HepG2 (cell line): ENCODE data around the gene SENP5. TPM values are rescaled to one million over a fixed set of nuclear protein-coding genes. Genes with fewer than 3 reads are reported as not detected.

Experiments
- CHCHD3 ChIP-seq: sonication (generic); formaldehyde crosslinking; IDR thresholded peaks from 2 replicates; pipeline ENCODE4 v1.8.0; 2022; ENCODE audit warnings: mild to moderate bottlenecking, missing genetic modification reagents, moderate library complexity
- KDM4B ChIP-seq: sonication (generic); formaldehyde crosslinking; IDR thresholded peaks from 2 replicates; pipeline ENCODE4 v1.4.0; 2020; ENCODE audit warnings: missing genetic modification reagents
- NONO ChIP-seq, 2 experiments: fragments of 450-650 bp in 1 of 2; sonication (generic) in 1 of 2; formaldehyde crosslinking in 1 of 2; IDR thresholded peaks in 1 of 2; conservative IDR thresholded peaks in 1 of 2; 2 replicates each; pipeline versions ENCODE4 v1.6.1 to v1.8.0; 2017 to 2022; ENCODE audit warnings: mild to moderate bottlenecking in 1 of 2, missing genetic modification reagents in 1 of 2, moderate library complexity in 1 of 2
- ONECUT2 ChIP-seq: sonication (generic); formaldehyde crosslinking; IDR thresholded peaks from 2 replicates; pipeline ENCODE4 v1.4.0; 2020; ENCODE audit warnings: missing genetic modification reagents
- SIN3A ChIP-seq: IDR thresholded peaks from 2 replicates; pipeline ENCODE4 v1.6.1; 2011; ENCODE audit warnings: low read depth, mild to moderate bottlenecking, control low read depth, low read length, borderline replicate concordance
- SNAPC2 ChIP-seq: sonication (generic); formaldehyde crosslinking; IDR thresholded peaks from 2 replicates; pipeline ENCODE4 v1.8.1; 2022; ENCODE audit warnings: mild to moderate bottlenecking, missing genetic modification reagents
- SOX5 ChIP-seq: IDR thresholded peaks from 2 replicates; pipeline ENCODE4 v1.6.1; 2016; ENCODE audit warnings: borderline replicate concordance
- SP4 ChIP-seq: sonication (generic); formaldehyde crosslinking; IDR thresholded peaks from 2 replicates; pipeline ENCODE4 v1.8.1; 2023; ENCODE audit warnings: mild to moderate bottlenecking, missing genetic modification reagents
- SRY ChIP-seq: sonication (generic); formaldehyde crosslinking; IDR thresholded peaks from 2 replicates; pipeline ENCODE4 v1.8.0; 2022; ENCODE audit warnings: mild to moderate bottlenecking, missing genetic modification reagents
- ZBTB1 ChIP-seq: sonication (generic); formaldehyde crosslinking; IDR thresholded peaks from 2 replicates; pipeline ENCODE4 v1.4.0; 2020; ENCODE audit warnings: missing genetic modification reagents, borderline replicate concordance
- ZBTB49 ChIP-seq: sonication (generic); formaldehyde crosslinking; IDR thresholded peaks from 2 replicates; pipeline ENCODE4 v1.4.0; 2020; ENCODE audit warnings: missing genetic modification reagents, borderline replicate concordance
- ZBTB7B ChIP-seq: sonication (generic); formaldehyde crosslinking; IDR thresholded peaks from 2 replicates; pipeline ENCODE4 v1.4.0; 2020; ENCODE audit warnings: missing genetic modification reagents
- ZNF263 ChIP-seq: sonication (generic); formaldehyde crosslinking; IDR thresholded peaks from 2 replicates; pipeline ENCODE4 v1.4.0; 2020; ENCODE audit warnings: missing genetic modification reagents
- ZNF280D ChIP-seq: sonication (generic); formaldehyde crosslinking; IDR thresholded peaks from 2 replicates; pipeline ENCODE4 v1.5.1; 2020; ENCODE audit warnings: mild to moderate bottlenecking, missing genetic modification reagents
- ZNF570 ChIP-seq: sonication (generic); formaldehyde crosslinking; IDR thresholded peaks from 2 replicates; pipeline ENCODE4 v1.4.0; 2020; ENCODE audit warnings: mild to moderate bottlenecking, missing genetic modification reagents, borderline replicate concordance
- ZNF589 ChIP-seq: sonication (generic); formaldehyde crosslinking; conservative IDR thresholded peaks from 2 replicates; pipeline ENCODE4 v1.8.0; 2022; ENCODE audit warnings: mild to moderate bottlenecking, moderate library complexity, missing genetic modification reagents
- ZNF660 ChIP-seq: sonication (generic); formaldehyde crosslinking; IDR thresholded peaks from 2 replicates; pipeline ENCODE4 v1.5.1; 2020; ENCODE audit warnings: mild to moderate bottlenecking, low read depth, missing genetic modification reagents, borderline replicate concordance
- ZNF773 ChIP-seq: sonication (generic); formaldehyde crosslinking; IDR thresholded peaks from 2 replicates; pipeline ENCODE4 v1.4.0; 2020; ENCODE audit warnings: missing genetic modification reagents, borderline replicate concordance
- ZSCAN21 ChIP-seq: sonication (generic); formaldehyde crosslinking; IDR thresholded peaks from 2 replicates; pipeline ENCODE4 v1.8.0; 2022; ENCODE audit warnings: mild to moderate bottlenecking, missing genetic modification reagents, moderate library complexity, borderline replicate concordance
- polyA plus RNA-seq, 8 experiments: library from polyadenylated mRNA; depleted of rRNA in 3 of 8; stranded (reverse) in 7 of 8; unstranded in 1 of 8; fragments of >200 nt; fragmentation: Illumina TruSeq in 4 of 8; extraction: Trizol in 4 of 8; gene quantifications; 2 replicates each; pipeline versions ENCODE4 v1.2.1 to v1.2.3, GENCODE V29; 2011 to 2016; ENCODE audit warnings: low read depth in 4 of 8, missing spikeins in 1 of 8, mixed read lengths in 1 of 8; ENCODE audit not compliant: insufficient read depth in 1 of 8
- total RNA-seq, 5 experiments: library from RNA; depleted of rRNA; stranded (reverse); fragments of >200 nt; fragmentation: Illumina TruSeq; extraction: Trizol; gene quantifications; 2 replicates each; pipeline ENCODE4 v1.2.3, GENCODE V29; 2016; ENCODE audit warnings: low read depth in 1 of 5
- TF ChIP-seq, protein P1 (sequence below): sonication (generic); formaldehyde crosslinking; IDR thresholded peaks from 2 replicates; pipeline ENCODE4 v1.5.0; 2020; ENCODE audit warnings: mild to moderate bottlenecking, missing genetic modification reagents, moderate library complexity
- TF ChIP-seq, protein P2 (sequence below): IDR thresholded peaks from 2 replicates; pipeline ENCODE4 v1.6.1; 2012; ENCODE audit warnings: inconsistent platforms

Gene SENP5
- total and polyA plus RNA-seq, 2 of the 13 experiments (the other 11 are each of a cell fraction or from before 2014, with no cell fraction given): 17.6 to 30.9 TPM

DNA sequence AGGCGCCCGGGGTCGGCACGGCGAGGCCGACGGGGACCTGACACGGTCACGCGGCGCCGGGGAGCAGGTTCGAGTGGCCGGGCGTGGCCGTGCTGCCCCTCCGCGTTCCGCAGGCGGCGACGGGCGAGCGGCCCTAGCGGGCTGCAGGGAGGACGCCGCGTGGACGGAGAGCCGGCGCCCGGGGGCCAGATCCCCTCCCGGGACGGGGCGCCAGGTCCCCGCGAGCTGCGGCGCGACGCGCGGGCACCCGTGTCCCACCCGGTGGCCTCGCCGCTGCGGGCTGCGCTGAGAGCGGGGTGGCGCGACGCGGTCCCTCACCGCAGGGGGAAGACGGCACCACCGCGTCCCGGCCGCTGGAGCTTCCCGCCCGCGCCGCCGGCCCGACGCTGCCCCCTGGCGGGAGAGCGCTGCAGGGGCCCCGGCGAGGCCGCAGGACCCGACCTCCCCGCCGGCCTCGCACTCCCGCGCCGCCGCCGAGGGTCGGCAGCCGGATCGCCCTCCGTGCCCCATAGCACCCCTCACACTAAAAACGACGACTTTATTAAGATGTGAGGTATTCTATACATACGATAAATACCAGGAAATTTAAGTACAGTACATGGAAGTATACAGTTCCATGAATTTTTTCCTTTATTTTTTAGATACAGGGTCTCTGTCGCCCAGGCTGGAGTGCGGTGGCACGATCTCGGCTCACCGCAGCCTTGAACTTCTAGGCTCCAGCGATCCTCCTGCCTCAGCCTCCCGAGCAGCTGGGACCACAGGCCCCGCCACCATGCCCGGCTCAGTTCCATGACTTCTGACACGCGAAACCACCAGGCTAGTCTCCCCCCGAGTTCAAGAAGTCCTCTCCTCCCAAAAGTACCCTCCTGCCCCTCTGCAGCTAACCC lies 102.2 kb downstream of the SENP5 start (continued):
- TF ChIP-seq ZNF263 (CRISPR knock-in tag) (peak; percentile 65; the same call in 1 of the 2 replicates), ZBTB49 (CRISPR knock-in tag) (no peak), ONECUT2 (CRISPR knock-in tag) (no peak), SRY (peak; percentile 37; the same call in 1 of the 2 replicates), ZSCAN21 (CRISPR knock-in tag) (peak; percentile 32), SIN3A (no peak), SP4 (CRISPR knock-in tag) (peak; percentile 53; the same call in 1 of the 2 replicates), NONO (IDR thresholded peaks at IDR 0.05) (no peak), NONO (CRISPR knock-in tag; conservative IDR thresholded peaks at IDR 0.05) (peak; percentile 25), KDM4B (CRISPR knock-in tag) (no peak), ZNF280D (CRISPR knock-in tag) (no peak), SNAPC2 (no peak), ZNF660 (CRISPR knock-in tag) (no peak), SOX5 (CRISPR knock-in tag) (no peak), ZNF570 (CRISPR knock-in tag) (no peak), ZBTB7B (0 out of 2 replicates have a peak, but pooled peaks have one; percentile 47), ZNF589 (CRISPR knock-in tag) (0 out of 2 replicates have a peak, but pooled peaks have one; percentile 8), ZNF773 (CRISPR knock-in tag) (no peak), ZBTB1 (CRISPR knock-in tag) (no peak), CHCHD3 (no peak)
- TF ChIP-seq, protein P1, sequence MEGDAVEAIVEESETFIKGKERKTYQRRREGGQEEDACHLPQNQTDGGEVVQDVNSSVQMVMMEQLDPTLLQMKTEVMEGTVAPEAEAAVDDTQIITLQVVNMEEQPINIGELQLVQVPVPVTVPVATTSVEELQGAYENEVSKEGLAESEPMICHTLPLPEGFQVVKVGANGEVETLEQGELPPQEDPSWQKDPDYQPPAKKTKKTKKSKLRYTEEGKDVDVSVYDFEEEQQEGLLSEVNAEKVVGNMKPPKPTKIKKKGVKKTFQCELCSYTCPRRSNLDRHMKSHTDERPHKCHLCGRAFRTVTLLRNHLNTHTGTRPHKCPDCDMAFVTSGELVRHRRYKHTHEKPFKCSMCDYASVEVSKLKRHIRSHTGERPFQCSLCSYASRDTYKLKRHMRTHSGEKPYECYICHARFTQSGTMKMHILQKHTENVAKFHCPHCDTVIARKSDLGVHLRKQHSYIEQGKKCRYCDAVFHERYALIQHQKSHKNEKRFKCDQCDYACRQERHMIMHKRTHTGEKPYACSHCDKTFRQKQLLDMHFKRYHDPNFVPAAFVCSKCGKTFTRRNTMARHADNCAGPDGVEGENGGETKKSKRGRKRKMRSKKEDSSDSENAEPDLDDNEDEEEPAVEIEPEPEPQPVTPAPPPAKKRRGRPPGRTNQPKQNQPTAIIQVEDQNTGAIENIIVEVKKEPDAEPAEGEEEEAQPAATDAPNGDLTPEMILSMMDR: peak; percentile 71; the same call in 1 of the 2 replicates
- TF ChIP-seq, protein P2, sequence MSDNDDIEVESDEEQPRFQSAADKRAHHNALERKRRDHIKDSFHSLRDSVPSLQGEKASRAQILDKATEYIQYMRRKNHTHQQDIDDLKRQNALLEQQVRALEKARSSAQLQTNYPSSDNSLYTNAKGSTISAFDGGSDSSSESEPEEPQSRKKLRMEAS: peak; percentile 84
